Activated B cell treated with CpG ODN at 0.5 μM for 24 hours (primary cell): ENCODE data around the gene PPP1R27. TPM values are rescaled to one million over a fixed set of nuclear protein-coding genes. Genes with fewer than 3 reads are reported as not detected.

Experiments
- ATAC-seq: fragments of 200-7000 bp; cut with Tn5 transposase; one replicate; pipeline ENCODE4 v1.10.0; 2021; ENCODE audit warnings: low read depth, mild to moderate bottlenecking, moderate library complexity
- CTCF ChIA-PET: fragments of 350-600 bp; sonication (Branson Sonifier 250); formaldehyde crosslinking; loops from one replicate; lab custom pipeline; 2021; ENCODE audit warnings: antibody characterized with exemption; lab: Charles Lee
- POLR2A ChIA-PET: fragments of 350-600 bp; sonication (Branson Sonifier 250); formaldehyde crosslinking; loops from one replicate; lab custom pipeline; 2021; ENCODE audit warnings: antibody characterized with exemption; lab: Charles Lee
- DNase-seq: peaks from one replicate; pipeline ENCODE4 v3.0.0; 2022
- H3K27ac Mint-ChIP-seq: one replicate; pipeline ENCODE4 v1.8.0; 2020; ENCODE audit warnings: mixed read lengths
- H3K27me3 Mint-ChIP-seq: one replicate; pipeline ENCODE4 v1.8.0; 2021; ENCODE audit warnings: mixed read lengths
- H3K36me3 Mint-ChIP-seq: one replicate; pipeline ENCODE4 v1.8.0; 2021; ENCODE audit warnings: low read depth, mixed read lengths
- H3K4me1 Mint-ChIP-seq: one replicate; pipeline ENCODE4 v1.8.0; 2021; ENCODE audit warnings: mixed read lengths
- H3K4me3 Mint-ChIP-seq: one replicate; pipeline ENCODE4 v1.8.0; 2020; ENCODE audit warnings: mild to moderate bottlenecking, mixed read lengths
- H3K9me3 Mint-ChIP-seq: one replicate; pipeline ENCODE4 v1.8.0; 2020; ENCODE audit warnings: mixed read lengths
- intact Hi-C: fragments of 100-400 bp; cut with micrococcal nuclease; formaldehyde crosslinking; loops from one replicate; pipeline ENCODE4 v1.15.1; 2024
- total RNA-seq: library from RNA; stranded (reverse); gene quantifications from 2 replicates; pipeline ENCODE4 v1.2.3, GENCODE V29; 2022
- TF ChIP-seq, protein P1 (sequence below): fragments of 200-600 bp; IDR thresholded peaks from one replicate; pipeline ENCODE4 v1.8.0; 2022; ENCODE audit warnings: antibody characterized with exemption, mild to moderate bottlenecking

Gene PPP1R27
- total RNA-seq, 1 donor from 2014 or later, result not detected

DNA sequence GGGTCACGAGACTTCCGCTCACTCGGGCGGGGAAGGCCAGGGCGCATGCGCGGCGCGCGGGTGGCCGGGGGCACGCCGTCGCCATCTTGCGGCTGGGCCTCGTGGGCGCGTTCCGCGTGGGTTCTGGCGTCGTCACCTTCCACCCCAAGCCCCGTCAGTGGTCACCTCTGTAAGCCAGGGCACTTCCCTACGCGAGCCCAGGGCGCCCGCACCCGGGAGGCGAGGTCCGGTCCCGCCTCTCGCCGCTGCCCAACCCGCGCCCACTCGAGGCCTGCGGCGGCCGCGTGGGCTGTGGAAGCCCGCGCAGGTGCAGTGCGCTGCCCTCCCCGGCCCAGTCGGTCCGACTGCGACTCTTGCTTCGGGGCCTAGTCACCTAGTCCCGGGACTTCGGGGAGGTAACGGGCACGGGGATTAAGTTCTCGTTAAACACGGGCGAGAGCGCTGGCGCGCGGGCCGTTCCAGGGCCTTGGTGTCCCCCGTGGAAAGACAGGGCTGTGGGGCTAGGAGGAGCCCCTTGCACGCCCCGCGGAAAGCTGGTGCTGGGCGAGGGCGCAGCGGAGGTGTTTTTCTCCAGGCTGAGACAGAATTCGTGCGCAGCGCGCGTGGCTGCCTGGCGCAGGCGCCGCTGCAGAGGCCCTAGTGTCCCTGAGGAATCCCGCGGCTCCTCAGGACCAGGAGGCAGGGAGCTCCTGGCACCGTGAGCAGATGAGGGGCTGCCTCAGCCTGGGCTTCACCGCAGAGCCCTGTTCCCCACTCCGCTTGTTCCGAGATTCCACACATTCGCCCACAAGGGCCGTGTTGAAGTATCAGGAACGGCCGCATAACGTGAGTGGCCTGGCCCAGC is 36.8 kb upstream of the PPP1R27 start:
- no peaks in the 10 kb centered on the region for H3K9me3 Mint-ChIP-seq
- H3K4me1 Mint-ChIP-seq, result peaks cover 39% of the 10 kb centered on the region
- ChIA-PET POLR2A (interaction anchor here (0.5 to 5.7 kb wide), 16 partner anchors 9 to 551 kb away, joined by 3 to 77 read pairs (median 4); partner anchors contain the start of genes ARL16, FAAP100, HGS and MAFG), CTCF (no interaction called here)
- intact Hi-C loops, result loop anchor here (1.0 to 5.0 kb wide), 5 partner anchors 10 to 151 kb away; partner anchors contain the start of genes ALYREF, ANAPC11, CENPX and LRRC45
- H3K4me3 Mint-ChIP-seq, result peak overlapping the region; percentile 87
- H3K36me3 Mint-ChIP-seq, result peaks cover 28% of the 10 kb centered on the region
- ATAC-seq (peak; percentile 18), DNase-seq (peak; percentile 96)
- peak overlapping the region; percentile 93 for H3K27ac Mint-ChIP-seq
- TF ChIP-seq, protein P1, sequence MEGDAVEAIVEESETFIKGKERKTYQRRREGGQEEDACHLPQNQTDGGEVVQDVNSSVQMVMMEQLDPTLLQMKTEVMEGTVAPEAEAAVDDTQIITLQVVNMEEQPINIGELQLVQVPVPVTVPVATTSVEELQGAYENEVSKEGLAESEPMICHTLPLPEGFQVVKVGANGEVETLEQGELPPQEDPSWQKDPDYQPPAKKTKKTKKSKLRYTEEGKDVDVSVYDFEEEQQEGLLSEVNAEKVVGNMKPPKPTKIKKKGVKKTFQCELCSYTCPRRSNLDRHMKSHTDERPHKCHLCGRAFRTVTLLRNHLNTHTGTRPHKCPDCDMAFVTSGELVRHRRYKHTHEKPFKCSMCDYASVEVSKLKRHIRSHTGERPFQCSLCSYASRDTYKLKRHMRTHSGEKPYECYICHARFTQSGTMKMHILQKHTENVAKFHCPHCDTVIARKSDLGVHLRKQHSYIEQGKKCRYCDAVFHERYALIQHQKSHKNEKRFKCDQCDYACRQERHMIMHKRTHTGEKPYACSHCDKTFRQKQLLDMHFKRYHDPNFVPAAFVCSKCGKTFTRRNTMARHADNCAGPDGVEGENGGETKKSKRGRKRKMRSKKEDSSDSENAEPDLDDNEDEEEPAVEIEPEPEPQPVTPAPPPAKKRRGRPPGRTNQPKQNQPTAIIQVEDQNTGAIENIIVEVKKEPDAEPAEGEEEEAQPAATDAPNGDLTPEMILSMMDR, result no peak
- H3K27me3 Mint-ChIP-seq, result no peaks in the 10 kb centered on the region

DNA sequence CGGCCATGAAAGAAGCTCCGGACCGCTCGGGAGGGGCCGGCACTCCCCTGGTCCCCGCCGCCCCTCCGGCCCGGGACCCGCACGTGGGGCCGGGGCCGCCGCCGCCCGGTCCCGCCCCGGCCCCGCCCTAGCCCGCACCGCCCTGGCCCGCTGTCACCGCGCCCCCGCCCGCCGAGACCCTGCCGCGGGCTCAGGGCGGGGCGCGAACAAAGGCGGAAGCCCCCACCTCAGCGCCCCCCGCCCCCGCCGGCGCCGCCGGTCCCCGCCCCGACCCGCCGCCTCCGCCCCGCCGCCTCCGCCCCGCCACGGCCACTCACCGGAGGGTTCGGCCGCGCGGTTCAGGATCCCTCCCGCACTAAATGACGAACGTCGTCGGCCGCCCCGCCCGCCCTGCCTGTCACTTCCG is 36.1 kb upstream of the PPP1R27 start, which contains the start of gene ARHGDIA:
TSS of gene ARHGDIA (minus strand) at position 357 of the 406 bp plus-strand sequence. CDS start 1,407 bp downstream, outside the sequence.
- H3K36me3 Mint-ChIP-seq, result peaks cover 28% of the 10 kb centered on the region
- intact Hi-C loops, result loop anchor here (1.0 to 5.0 kb wide), 4 partner anchors 10 to 151 kb away; partner anchors contain the start of genes CENPX, LRRC45, MAFG and SIRT7
- H3K27me3 Mint-ChIP-seq, result no peaks in the 10 kb centered on the region
- ChIA-PET CTCF (interaction anchor here (1.1 kb wide), 1 partner anchor 235 kb away, joined by 3 read pairs; the partner anchor contains the start of gene NPLOC4), POLR2A (interaction anchor here (0.5 to 5.7 kb wide), 12 partner anchors 10 to 551 kb away, joined by 3 to 77 read pairs (median 7); partner anchors contain the start of genes ARL16, FAAP100, HGS and MAFG)
- H3K9me3 Mint-ChIP-seq, result no peaks in the 10 kb centered on the region
- peak within 1 kb of the TSS; percentile 93 for H3K27ac Mint-ChIP-seq
- peaks cover 39% of the 10 kb centered on the region for H3K4me1 Mint-ChIP-seq
- ATAC-seq (peak; percentile 59), DNase-seq (no peak)
- TF ChIP-seq, protein P1, result no peak
- peak within 1 kb of the TSS; percentile 87 for H3K4me3 Mint-ChIP-seq

DNA sequence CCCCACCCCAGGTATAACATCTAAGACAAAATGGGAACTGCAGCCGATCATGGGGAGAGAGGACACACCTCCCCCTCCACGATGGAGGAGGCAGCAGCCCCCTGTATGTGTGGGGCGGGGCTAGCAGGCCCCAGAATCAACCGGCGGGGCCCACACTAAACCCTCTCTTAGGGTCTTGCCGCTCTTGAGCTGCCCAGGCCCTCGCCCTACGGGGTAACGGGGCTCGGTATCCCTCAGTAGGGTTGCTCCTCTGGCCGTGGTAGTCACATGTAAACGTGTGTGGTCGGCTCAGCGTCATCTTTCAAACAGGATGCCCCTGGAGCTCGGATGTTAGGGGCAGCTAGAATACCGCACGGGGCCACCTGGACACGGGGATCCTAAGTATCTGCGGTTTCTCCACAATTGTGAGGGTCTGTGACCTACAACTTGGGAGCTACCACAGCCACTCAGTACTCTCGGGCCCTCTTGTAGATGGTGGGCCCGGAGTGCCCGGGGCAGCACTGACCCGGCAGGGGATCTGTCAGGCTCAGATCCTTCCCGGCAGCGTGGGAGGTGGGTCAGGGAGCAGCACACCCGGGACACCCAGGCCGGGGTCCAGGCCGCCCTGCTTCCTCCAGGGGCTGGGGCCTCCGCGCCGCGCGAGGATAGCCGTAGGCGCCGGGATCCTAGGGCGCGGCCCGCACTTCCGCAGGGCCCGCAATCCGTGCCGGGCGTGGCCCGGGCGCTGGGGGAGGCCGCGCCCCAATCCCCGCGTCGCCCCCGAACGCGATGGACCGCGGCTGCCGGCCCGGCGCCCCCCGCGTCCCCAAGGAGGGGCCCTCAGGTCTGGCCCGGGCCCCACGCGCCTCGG is 35.5 kb upstream of the PPP1R27 start:
- POLR2A ChIA-PET, result interaction anchor here (0.5 to 5.7 kb wide), 20 partner anchors 10 to 552 kb away, joined by 3 to 77 read pairs (median 6); partner anchors contain the start of genes ARL16, DCXR, FAAP100 and HGS
- no peaks in the 10 kb centered on the region for H3K27me3 Mint-ChIP-seq
- TF ChIP-seq, protein P1, result no peak
- DNase-seq (peak; percentile 48), ATAC-seq (peak; percentile 32)
- H3K4me1 Mint-ChIP-seq, result peaks cover 39% of the 10 kb centered on the region
- no peaks in the 10 kb centered on the region for H3K9me3 Mint-ChIP-seq
- H3K4me3 Mint-ChIP-seq, result peak overlapping the region; percentile 86
- CTCF ChIA-PET, result interaction anchor here (1.1 to 1.8 kb wide), 5 partner anchors 47 to 234 kb away, joined by 3 to 10 read pairs (median 4); partner anchors contain the start of genes MAFG and NPLOC4
- peak overlapping the region; percentile 85 for H3K27ac Mint-ChIP-seq
- peaks cover 28% of the 10 kb centered on the region for H3K36me3 Mint-ChIP-seq
- intact Hi-C loops, result loop anchor here (2.0 to 5.0 kb wide), 2 partner anchors 48 to 152 kb away; partner anchors contain the start of genes CENPX, LRRC45 and SIRT7

DNA sequence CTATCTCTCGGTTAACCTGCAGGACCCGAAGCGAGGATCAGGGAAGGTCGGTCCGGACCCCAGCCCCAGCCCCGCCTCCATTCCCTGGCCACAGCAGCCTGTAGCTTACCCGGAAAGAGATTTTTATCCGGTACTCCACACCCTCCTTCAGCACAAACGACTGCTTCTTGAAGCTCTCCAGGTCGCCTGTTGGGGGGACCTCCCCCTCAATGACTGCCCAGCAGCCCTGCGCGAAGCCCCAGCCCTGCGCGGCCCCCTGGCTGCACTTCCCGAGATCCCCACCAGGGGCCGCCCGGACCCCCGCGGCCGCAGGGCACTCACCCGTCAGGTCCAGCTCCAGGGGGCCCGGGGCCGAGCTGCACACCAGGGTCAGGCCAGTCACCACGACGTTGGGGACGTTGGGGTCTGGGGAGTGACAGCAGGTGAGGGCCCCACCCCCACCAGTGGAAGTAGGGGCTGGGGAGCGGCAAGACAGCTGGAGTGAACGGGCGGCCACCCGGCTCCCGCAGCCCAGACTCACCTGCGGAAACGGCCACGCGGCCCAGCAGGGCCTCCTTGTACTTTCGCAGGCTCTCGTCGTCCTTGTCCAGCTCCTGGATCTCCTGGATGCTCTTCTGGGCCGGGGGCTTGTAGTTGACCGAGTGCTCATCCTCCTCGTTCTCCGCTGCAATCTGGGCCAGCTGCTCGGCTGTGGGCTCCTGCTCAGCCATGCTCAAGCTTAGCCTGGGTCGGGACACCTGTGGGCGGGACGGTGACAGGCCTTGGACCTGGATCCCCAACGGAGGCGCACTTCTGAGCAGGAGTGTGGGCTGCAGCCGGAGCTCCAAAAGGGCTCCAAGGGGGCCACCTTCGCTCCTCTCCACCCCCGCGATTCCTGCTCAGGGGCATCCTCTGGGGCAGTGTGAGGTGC is 34.6 kb upstream of the PPP1R27 start:
- Mint-ChIP-seq H3K27ac (peak overlapping the region; percentile 85), H3K4me3 (peak overlapping the region; percentile 86), H3K9me3 (no peaks in the 10 kb centered on the region), H3K36me3 (peaks cover 28% of the 10 kb centered on the region), H3K27me3 (no peaks in the 10 kb centered on the region), H3K4me1 (peaks cover 39% of the 10 kb centered on the region)
- POLR2A ChIA-PET, result interaction anchor here (0.6 to 5.7 kb wide), 18 partner anchors 9 to 594 kb away, joined by 3 to 77 read pairs (median 6); partner anchors contain the start of genes ANAPC11, ARL16, DCXR and HGS
- ATAC-seq, result peak; percentile 22
- TF ChIP-seq, protein P1, result peak; percentile 84
- intact Hi-C loops, result loop anchor here (2.0 to 10.0 kb wide), 3 partner anchors 49 to 355 kb away; partner anchors contain the start of genes ACTG1, CENPX, LRRC45 and SIRT7
- peak; percentile 63 for DNase-seq
- CTCF ChIA-PET, result interaction anchor here (0.6 to 1.8 kb wide), 8 partner anchors 24 to 233 kb away, joined by 3 to 10 read pairs (median 4); partner anchors contain the start of genes MAFG, MCRIP1 and NPLOC4
